Measurements from ENCODE around the gene PRR7.
A peak's percentile ranks its signal among the peaks of the same experiment; 100 is the strongest.

PRR7 gene

GRCh38 chr5:177498013-177498787 lies 51.6 kb downstream of the PRR7 start:
- no peak for DNase-seq (ENCODE audit: low read depth, low spot score)

GRCh38 chr5:177499842-177500241 lies 53.2 kb downstream of the PRR7 start:
- no peak for DNase-seq (ENCODE audit: low read depth, low spot score)

DNA sequence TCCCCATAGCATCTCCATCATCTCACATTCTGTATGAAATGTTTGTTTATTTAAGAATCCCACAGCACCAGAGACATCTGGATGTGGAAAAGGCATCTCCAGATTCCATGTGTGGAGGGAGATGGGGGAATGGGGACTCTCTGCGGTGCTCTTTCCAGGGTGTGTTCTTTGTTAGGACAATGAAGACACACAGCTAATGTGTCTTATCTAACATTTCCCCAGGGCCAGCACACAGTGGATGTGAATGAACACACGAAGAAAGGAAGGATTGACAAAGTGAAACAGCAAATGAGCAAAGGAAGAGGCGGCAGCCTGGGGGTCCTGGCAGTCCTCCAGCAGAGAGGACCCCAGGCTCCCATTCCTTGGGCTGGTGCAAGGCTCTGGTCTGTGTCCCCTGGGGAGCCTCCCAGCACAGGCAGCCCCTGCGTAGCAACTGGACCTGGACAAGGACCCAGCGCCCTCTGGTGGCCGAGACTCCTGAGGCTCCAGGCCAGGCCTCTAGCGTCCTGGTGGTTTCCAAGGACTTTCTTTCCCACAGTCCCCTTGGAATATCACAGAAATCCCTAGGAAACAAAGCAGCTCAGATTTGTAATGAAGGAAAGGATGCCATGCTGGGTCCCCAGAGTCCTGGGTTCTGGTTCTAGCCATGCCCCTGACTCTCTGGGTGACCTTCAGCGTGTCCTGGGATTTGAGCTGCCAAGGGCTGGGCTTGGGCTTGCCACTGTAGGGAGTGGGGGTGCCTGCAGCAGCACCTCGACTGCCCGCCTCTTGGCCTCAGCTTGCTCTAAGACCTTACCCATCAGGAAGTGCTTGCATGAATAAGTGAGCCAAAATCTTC lies 54.3 kb downstream of the PRR7 start:
- DNase-seq (ENCODE audit: low read depth, low spot score): peak; percentile 71

- DNase-seq (ENCODE audit: low read depth, low spot score): no peak
Observed at GRCh38 chr5:177501874-177502678, 55.5 kb downstream of the PRR7 start.

DNA sequence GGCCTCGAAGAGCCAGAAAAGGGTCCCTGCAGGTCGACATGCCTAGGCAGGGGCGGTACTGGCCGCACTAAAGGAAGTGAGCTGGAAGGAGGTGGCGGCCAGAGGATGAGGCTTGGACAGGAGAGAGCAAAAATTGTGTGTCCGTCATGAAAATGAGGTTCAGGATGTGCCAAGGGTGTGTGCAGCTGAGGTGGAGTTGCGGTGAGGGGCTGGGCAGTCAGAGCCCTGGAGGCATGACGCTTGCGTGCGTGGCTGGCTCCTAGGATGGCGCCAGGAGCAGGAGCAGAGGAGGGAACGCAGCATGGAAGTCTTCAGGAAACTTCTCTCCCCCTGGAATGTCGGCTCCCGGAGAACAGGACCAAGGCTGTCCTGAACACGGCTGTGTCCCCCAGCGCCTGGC lies 56.3 kb downstream of the PRR7 start:
- DNase-seq (ENCODE audit: low read depth, low spot score): no peak

- no peak for DNase-seq (ENCODE audit: low read depth, low spot score)
Observed at GRCh38 chr5:177503351-177504085, 56.9 kb downstream of the PRR7 start.

DNA sequence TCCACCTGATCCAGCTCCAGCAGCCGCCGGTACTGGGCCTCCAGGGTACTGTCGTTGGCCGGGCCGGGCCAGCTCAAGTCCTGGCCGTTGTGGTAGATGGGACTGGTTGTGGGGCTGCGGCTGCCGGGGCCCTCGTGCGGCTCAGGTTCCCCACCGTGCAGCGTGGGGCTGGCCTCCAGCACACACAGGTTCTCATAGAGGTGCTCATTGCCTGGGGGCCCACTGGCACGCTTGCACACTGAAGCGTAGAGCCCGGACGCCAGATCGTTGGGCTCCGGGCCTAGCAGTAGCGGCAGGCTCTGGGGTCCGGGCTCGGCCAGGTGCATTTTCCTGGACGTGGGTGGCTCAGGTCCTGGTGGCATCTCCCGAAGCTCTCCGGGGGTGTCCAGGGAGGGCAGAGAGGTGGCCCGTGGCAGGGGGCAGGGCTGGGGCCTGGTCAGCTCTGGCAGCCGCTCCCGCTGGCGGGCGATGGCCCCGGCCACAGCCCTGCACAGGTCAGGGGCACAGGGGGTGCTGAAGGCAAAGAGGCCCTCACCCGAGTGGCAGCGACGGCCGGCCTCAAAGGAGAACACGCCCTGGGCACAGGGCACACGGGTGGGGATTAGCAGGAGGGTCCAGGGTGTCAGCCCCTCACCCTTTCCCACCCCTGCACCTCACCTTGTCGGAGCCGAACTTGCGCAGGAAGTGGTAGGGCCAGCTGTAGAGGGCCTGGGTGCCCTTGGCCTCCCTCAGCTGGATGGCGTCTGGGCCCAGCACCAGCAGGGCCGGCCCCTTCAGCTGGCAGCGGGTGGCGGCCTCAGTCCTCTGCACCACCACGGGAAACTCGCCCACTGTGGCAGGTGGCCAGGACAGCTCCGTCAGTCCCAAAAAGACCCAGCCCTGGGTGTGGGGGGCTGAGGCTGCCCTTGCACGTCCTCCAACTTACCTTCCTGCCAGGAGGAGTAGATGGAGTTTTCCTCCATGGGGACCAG lies 57.8 kb downstream of the PRR7 start:
- no peak for DNase-seq (ENCODE audit: low read depth, low spot score)

- DNase-seq (ENCODE audit: low read depth, low spot score): no peak
Observed at GRCh38 chr5:177505075-177505474, 58.5 kb downstream of the PRR7 start.

Data from activated naive CD8-positive, alpha-beta T cell treated with anti-CD3 and anti-CD28 coated beads, Interleukin-2, amount 50 U/mL, for 16 hours (primary cell).